ENCODE results near the gene SYT8. TPM values are rescaled to one million over a fixed set of nuclear protein-coding genes. Genes with fewer than 3 reads are reported as not detected.

The SYT8 gene
- polyA plus RNA-seq, 1 of the 3 experiments (the other 2 are of a cell fraction), result not detected

GRCh38 chr11:1853376-1854131 is 18.8 kb downstream of the SYT8 start:
- H3K36me3 ChIP-seq (replicated peaks in 1 of 2; ENCODE audit: control insufficient read depth in 1 of 2, insufficient read depth in 2 of 2, low read length in 1 of 2), result no peaks in the 10 kb centered on the region
- no peaks in the 10 kb centered on the region for H3K79me2 ChIP-seq (ENCODE audit: insufficient read depth)
- no peaks in the 10 kb centered on the region for H3K9me2 ChIP-seq
- no peak overlapping the region for H2AFZ ChIP-seq (ENCODE audit: low read depth)
- no peak overlapping the region for H3K4me3 ChIP-seq (ENCODE audit: low read depth in 2 of 2, low read length in 1 of 2)
- WGBS (ENCODE audit: low lambda C conversion rate), result 61% methylated on average over 6 of the region's 19 CpGs
- no peak overlapping the region for H3K27ac ChIP-seq (ENCODE audit: low read depth in 2 of 2, low read length in 1 of 2)
- H3K4me1 ChIP-seq (ENCODE audit: control insufficient read depth in 1 of 2, insufficient read depth in 2 of 2, low read depth in 1 of 2, low read length in 1 of 2), result no peaks in the 10 kb centered on the region; a peak in 1 of 4 replicates
- H4K20me1 ChIP-seq (ENCODE audit: insufficient read depth), result no peaks in the 10 kb centered on the region
- H3K9ac ChIP-seq, result no peak overlapping the region
- H3K27me3 ChIP-seq (ENCODE audit: insufficient read depth), result no peaks in the 10 kb centered on the region
- TF ChIP-seq CHD2 (IDR thresholded peaks at IDR 0.05; ENCODE audit: low read length, partially characterized antibody) (no peak), POLR2AphosphoS5 (IDR thresholded peaks at IDR 0.05; ENCODE audit: low read depth, low read length) (no peak), NFIC (IDR thresholded peaks at IDR 0.05; ENCODE audit: borderline replicate concordance) (no peak), SIN3A (IDR thresholded peaks at IDR 0.05; ENCODE audit: borderline replicate concordance, low read depth, low read length) (no peak), GATA2 (CRISPR knock-in tag; IDR thresholded peaks at IDR 0.05) (no peak), TAF1 (IDR thresholded peaks at IDR 0.05; ENCODE audit: borderline replicate concordance, low read depth, low read length) (no peak), GABPA (IDR thresholded peaks at IDR 0.05; ENCODE audit: low read depth) (no peak), JUND (IDR thresholded peaks at IDR 0.05) (no peak), ZBTB33 (IDR thresholded peaks at IDR 0.05; ENCODE audit: borderline replicate concordance, low read depth) (no peak), USF2 (IDR thresholded peaks at IDR 0.05; ENCODE audit: borderline replicate concordance, low read depth, low read length) (no peak), CTCF (IDR thresholded peaks at IDR 0.05) (no peak), EZH2phosphoT487 (IDR thresholded peaks at IDR 0.05; ENCODE audit: borderline replicate concordance, low read depth) (no peak), FOXJ3 (CRISPR knock-in tag; IDR thresholded peaks at IDR 0.05) (no peak), USF1 (IDR thresholded peaks at IDR 0.05; ENCODE audit: borderline replicate concordance, low read depth) (no peak), REST (IDR thresholded peaks at IDR 0.05; ENCODE audit: low read depth, low read length) (no peak), MEF2A (IDR thresholded peaks at IDR 0.05; ENCODE audit: borderline replicate concordance, low read depth) (no peak), IRF3 (IDR thresholded peaks at IDR 0.05; ENCODE audit: low read depth, low read length) (no peak), FOSL2 (IDR thresholded peaks at IDR 0.05; ENCODE audit: borderline replicate concordance, low read depth) (no peak)
- no peak overlapping the region for H3K4me2 ChIP-seq
- CTCF ChIA-PET, result interaction anchor here (1.1 to 4.1 kb wide), 5 partner anchors 21 to 298 kb away, joined by 5 to 32 read pairs (median 7); no protein-coding TSS in a partner anchor
- no peak for DNase-seq
- H3F3A ChIP-seq (replicated peaks; ENCODE audit: insufficient read depth), result no peaks in the 10 kb centered on the region
- POLR2A ChIA-PET, result no interaction called here
- no peaks in the 10 kb centered on the region for H3K9me3 ChIP-seq
